Kidney (tissue), 14 donors: ENCODE data around the gene NEURL1. TPM values are rescaled to one million over a fixed set of nuclear protein-coding genes. Genes with fewer than 3 reads are reported as not detected.
"Not testable (repeated sequence)": the region's sequence is repeated elsewhere in the genome, so short reads cannot be mapped to it uniquely, and the experiment has no call there.

Experiments used
- DNase-seq, 5 donors: peaks; one replicate each; pipeline ENCODE4 v3.0.0-alpha.2; 2013 to 2020
- FAIRE-seq: peaks from 2 replicates; lab custom pipeline; 2012; peaks lifted over from hg19 to GRCh38; lab: Jason Lieb, UNC
- H3K27ac ChIP-seq, 2 donors: one replicate each; pipeline ENCODE4 v1.7.0; 2013; ENCODE audit warnings: low read depth in 2 of 2, low read length in 2 of 2, inconsistent platforms in 1 of 2
- H3K27me3 ChIP-seq: one replicate; pipeline ENCODE4 v1.7.1; 2013; ENCODE audit warnings: low read length, inconsistent platforms; ENCODE audit not compliant: control insufficient read depth, insufficient read depth
- H3K36me3 ChIP-seq, 3 donors: one replicate each; pipeline versions ENCODE4 v1.7.0 to v1.7.1; 2013; ENCODE audit warnings: low read length in 3 of 3, control low read depth in 1 of 3, inconsistent platforms in 1 of 3; ENCODE audit not compliant: insufficient read depth in 3 of 3, control insufficient read depth in 2 of 3
- H3K4me1 ChIP-seq, 3 donors: one replicate each; pipeline versions ENCODE4 v1.7.0 to v1.7.1; 2013; ENCODE audit warnings: low read length in 3 of 3, inconsistent platforms in 1 of 3, low read depth in 1 of 3; ENCODE audit not compliant: control insufficient read depth in 2 of 3, insufficient read depth in 2 of 3
- H3K4me3 ChIP-seq, 3 donors: one replicate each; pipeline versions ENCODE4 v1.7.0 to v1.8.1; 2013; ENCODE audit warnings: low read length in 3 of 3, control low read depth in 1 of 3, inconsistent platforms in 1 of 3
- H3K9ac ChIP-seq, 3 donors: one replicate each; pipeline versions ENCODE4 v1.7.0 to v1.7.1; 2013; ENCODE audit warnings: low read length in 3 of 3, control low read depth in 1 of 3, inconsistent platforms in 1 of 3
- H3K9me3 ChIP-seq, 3 donors: one replicate each; pipeline versions ENCODE4 v1.7.0 to v1.7.1; 2013; ENCODE audit warnings: low read length in 3 of 3, control low read depth in 1 of 3, inconsistent platforms in 1 of 3; ENCODE audit not compliant: control insufficient read depth in 2 of 3, insufficient read depth in 1 of 3
- intact Hi-C: fragments of 100-400 bp; cut with DNase I; formaldehyde crosslinking; loops from one replicate; pipeline ENCODE4 v1.11.1; 2022
- polyA plus RNA-seq: library from polyadenylated mRNA; stranded (reverse); fragments of 350-450 nt; fragmentation: Illumina TruSeq; extraction: RNeasy Lipid Tissue Mini Kit (QIAGEN cat#74804); gene quantifications from one replicate; pipeline ENCODE4 v1.2.3, GENCODE V29; 2014; ENCODE audit warnings: low read depth, low replicate concordance; ENCODE audit not compliant: insufficient read depth
- total RNA-seq: library from RNA; stranded (reverse); fragmentation: NEBNext Ultra II Directional; extraction: Animal tissue kit (Norgen Biotek cat#: 25700); gene quantifications from one replicate; pipeline ENCODE4 v1.2.1, GENCODE V29; 2021
- TF ChIP-seq, protein P1 (sequence below): IDR thresholded peaks from 3 replicates; pipeline ENCODE4 v1.5.1; 2012; ENCODE audit warnings: mild to moderate bottlenecking, moderate library complexity, borderline replicate concordance; ENCODE audit not compliant: insufficient read depth; ENCODE audit errors: extremely low read depth
- donor health status: control.
- donor health status: control.
- donor health status: control.
- donor health status: control.
- donor health status: control.
- donor health status: DM: yes; HTN: yes; CAD: no.
- donor health status: Normal renal cell carcinoma (clear cell type).

Gene NEURL1
- total and polyA plus RNA-seq, 2 donors from 2014 or later: 1.2 TPM

DNA sequence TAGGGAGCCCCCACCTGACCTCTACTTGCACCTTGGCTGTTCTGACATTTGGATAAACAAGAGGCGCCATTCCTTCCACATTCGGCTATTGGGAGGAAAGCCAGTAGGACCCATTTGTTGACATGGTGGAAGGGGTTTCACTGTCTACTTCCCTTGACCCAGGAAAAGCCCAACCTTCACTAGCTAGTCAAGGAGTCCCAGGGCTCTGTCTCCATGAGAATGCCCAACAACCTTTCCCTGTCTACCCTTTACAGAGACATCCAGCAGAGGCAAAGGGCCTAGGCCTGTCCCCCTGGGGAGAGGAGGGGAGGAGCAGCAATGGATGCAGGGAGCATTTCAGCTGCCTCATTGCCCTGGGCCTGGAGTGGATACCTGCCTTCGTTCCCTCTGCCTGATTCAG is 136.1 kb downstream of the NEURL1 start:
- Histone ChIP-seq H3K27me3 (no peaks in the 10 kb centered on the region), H3K9me3 (no peaks in the 10 kb centered on the region), H3K27ac (no peak overlapping the region), H3K9ac (no peak overlapping the region), H3K36me3 (peaks cover 0 to 8% (median 3%) of the 10 kb centered on the region in 3 donors), H3K4me3 (no peak overlapping the region), H3K4me1 (peaks cover 0 to 2% (median 0%) of the 10 kb centered on the region in 3 donors)
- DNase-seq (no peak), FAIRE-seq (no peak)
- TF ChIP-seq, protein P1, sequence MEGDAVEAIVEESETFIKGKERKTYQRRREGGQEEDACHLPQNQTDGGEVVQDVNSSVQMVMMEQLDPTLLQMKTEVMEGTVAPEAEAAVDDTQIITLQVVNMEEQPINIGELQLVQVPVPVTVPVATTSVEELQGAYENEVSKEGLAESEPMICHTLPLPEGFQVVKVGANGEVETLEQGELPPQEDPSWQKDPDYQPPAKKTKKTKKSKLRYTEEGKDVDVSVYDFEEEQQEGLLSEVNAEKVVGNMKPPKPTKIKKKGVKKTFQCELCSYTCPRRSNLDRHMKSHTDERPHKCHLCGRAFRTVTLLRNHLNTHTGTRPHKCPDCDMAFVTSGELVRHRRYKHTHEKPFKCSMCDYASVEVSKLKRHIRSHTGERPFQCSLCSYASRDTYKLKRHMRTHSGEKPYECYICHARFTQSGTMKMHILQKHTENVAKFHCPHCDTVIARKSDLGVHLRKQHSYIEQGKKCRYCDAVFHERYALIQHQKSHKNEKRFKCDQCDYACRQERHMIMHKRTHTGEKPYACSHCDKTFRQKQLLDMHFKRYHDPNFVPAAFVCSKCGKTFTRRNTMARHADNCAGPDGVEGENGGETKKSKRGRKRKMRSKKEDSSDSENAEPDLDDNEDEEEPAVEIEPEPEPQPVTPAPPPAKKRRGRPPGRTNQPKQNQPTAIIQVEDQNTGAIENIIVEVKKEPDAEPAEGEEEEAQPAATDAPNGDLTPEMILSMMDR: no peak
- intact Hi-C loops: no loop called here

DNA sequence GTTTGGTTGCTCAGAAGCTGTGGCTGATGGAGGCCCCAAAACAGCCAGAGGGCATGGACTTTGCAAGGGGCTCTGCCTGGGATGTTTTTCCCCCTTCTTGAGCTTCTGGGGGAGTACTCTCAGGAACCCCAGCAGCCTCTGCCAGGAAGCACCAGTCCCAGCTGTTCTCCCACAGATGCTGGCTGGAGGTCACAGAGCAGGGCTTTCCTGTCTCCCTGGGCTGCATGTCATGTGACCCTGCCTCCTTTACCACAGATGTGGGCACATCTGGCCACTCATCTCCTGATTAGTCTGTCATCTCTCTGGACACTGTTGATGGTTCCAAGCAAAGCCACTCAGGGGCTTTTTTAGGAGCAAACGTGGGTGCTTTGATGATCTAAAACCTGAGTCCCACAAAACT is 136.7 kb downstream of the NEURL1 start:
- Histone ChIP-seq H3K4me3 (no peak overlapping the region), H3K4me1 (peaks cover 0 to 2% (median 0%) of the 10 kb centered on the region in 3 donors), H3K36me3 (peaks cover 0 to 6% (median 6%) of the 10 kb centered on the region in 3 donors), H3K27me3 (no peaks in the 10 kb centered on the region), H3K9ac (no peak overlapping the region), H3K27ac (no peak overlapping the region), H3K9me3 (no peaks in the 10 kb centered on the region)
- intact Hi-C loops: no loop called here
- TF ChIP-seq, protein P1: no peak
- no peak for FAIRE-seq
- DNase-seq: no peak

DNA sequence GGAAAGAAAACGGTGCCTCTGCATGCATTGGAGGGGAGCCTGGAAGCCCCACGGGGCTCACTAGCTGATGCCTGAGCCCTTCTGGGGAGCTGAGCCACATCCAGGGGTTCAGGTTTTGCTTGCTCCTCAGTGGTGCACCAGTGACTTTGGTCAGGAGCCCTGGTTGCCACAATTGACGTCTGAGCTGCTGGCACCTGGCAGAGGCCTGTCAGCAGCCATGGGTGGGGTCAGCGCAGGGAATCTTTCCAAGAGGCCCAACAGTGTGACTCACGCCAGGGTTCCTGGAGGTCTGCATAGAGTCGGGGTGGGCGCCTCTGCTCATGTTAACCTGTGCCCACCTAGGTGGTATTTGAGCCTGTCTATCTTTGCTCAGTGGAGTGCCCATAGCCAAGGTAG is 138.7 kb downstream of the NEURL1 start:
- H3K9ac ChIP-seq: no peak overlapping the region
- intact Hi-C loops: no loop called here
- H3K4me1 ChIP-seq: peaks cover 0 to 4% (median 0%) of the 10 kb centered on the region in 3 donors
- no peaks in the 10 kb centered on the region for H3K27me3 ChIP-seq
- TF ChIP-seq, protein P1: no peak
- H3K27ac ChIP-seq: no peak overlapping the region
- no peaks in the 10 kb centered on the region for H3K9me3 ChIP-seq
- FAIRE-seq (no peak), DNase-seq (no peak)
- peaks cover 0 to 6% (median 0%) of the 10 kb centered on the region in 3 donors for H3K36me3 ChIP-seq
- no peak overlapping the region for H3K4me3 ChIP-seq

DNA sequence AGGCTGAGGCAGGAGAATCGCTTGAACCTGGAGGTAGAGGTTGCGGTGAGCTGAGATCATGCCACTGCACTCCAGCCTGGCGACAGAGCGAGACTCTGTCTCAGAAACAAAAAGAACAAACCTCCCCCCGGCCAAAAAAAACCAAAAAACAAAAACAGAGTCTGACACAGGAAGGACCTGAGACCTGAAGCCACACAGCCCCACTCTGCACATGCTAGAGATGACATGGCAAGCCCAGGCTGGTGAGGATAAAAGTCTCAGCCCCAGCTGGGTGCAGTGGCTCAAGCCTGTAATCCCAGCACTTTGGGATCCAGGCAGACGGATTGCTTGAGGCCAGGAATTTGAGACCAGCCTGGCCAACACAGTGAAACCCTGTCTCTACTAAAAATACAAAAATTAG is 139.4 kb downstream of the NEURL1 start:
- H3K27me3 ChIP-seq, intact Hi-C loops, H3K9ac ChIP-seq, H3K27ac ChIP-seq, DNase-seq, H3K36me3 ChIP-seq, H3K9me3 ChIP-seq, H3K4me3 ChIP-seq, FAIRE-seq, H3K4me1 ChIP-seq: not testable (repeated sequence)
